Karpas-422 (cell line): Measurements from ENCODE around the gene IQCH. TPM values are rescaled to one million over a fixed set of nuclear protein-coding genes. Genes with fewer than 3 reads are reported as not detected.

Experiments
- DNase-seq: peaks from one replicate; pipeline ENCODE4 v3.0.0-alpha.2; 2015
- H2AFZ ChIP-seq: fragments of 200-600 bp; sonication (generic); 2 replicates; pipeline ENCODE4 v1.6.1; 2014; ENCODE audit warnings: antibody characterized with exemption, low read length, mixed read lengths
- H3K27ac ChIP-seq: fragments of 200-600 bp; sonication (generic); 2 replicates; pipeline ENCODE4 v1.5.1; 2014; ENCODE audit warnings: mild to moderate bottlenecking, low read length, moderate library complexity
- H3K27me3 ChIP-seq: fragments of 200-600 bp; sonication (generic); 2 replicates; pipeline ENCODE4 v1.6.1; 2014; ENCODE audit warnings: low read length, mixed read lengths
- H3K36me3 ChIP-seq: fragments of 200-600 bp; sonication (generic); 2 replicates; pipeline ENCODE4 v1.6.1; 2014; ENCODE audit warnings: low read length, mixed read lengths; ENCODE audit not compliant: insufficient read depth
- H3K4me1 ChIP-seq: fragments of 200-600 bp; sonication (generic); 2 replicates; pipeline ENCODE4 v1.6.1; 2014; ENCODE audit warnings: mild to moderate bottlenecking, low read length, mixed read lengths
- H3K4me2 ChIP-seq: fragments of 200-600 bp; sonication (generic); 2 replicates; pipeline ENCODE4 v1.6.1; 2014; ENCODE audit warnings: low read length, low read depth, mild to moderate bottlenecking; ENCODE audit not compliant: poor library complexity, severe bottlenecking
- H3K4me3 ChIP-seq: fragments of 200-600 bp; sonication (generic); 2 replicates; pipeline ENCODE4 v1.5.1; 2014; ENCODE audit warnings: mild to moderate bottlenecking, antibody characterized with exemption, low read length, mixed read lengths
- H3K79me2 ChIP-seq: fragments of 200-600 bp; sonication (generic); 2 replicates; pipeline ENCODE4 v1.6.1; 2014; ENCODE audit warnings: mild to moderate bottlenecking, low read length, mixed read lengths
- H3K9ac ChIP-seq: fragments of 200-600 bp; sonication (generic); 2 replicates; pipeline ENCODE4 v1.6.0; 2014; ENCODE audit warnings: low read length
- H3K9me2 ChIP-seq: fragments of 200-600 bp; sonication (generic), shearing (Covaris generic); replicated peaks from 2 replicates; pipeline ENCODE4 v1.6.0; 2014; ENCODE audit warnings: mild to moderate bottlenecking, low read length, moderate library complexity; ENCODE audit not compliant: insufficient read depth
- H3K9me3 ChIP-seq: fragments of 300-700, 200-600 bp; sonication (generic); 2 replicates; pipeline ENCODE4 v1.6.1; 2014; ENCODE audit warnings: low read length, mixed read lengths
- H4K20me1 ChIP-seq: fragments of 200-600 bp; sonication (generic); 2 replicates; pipeline ENCODE4 v1.6.1; 2014; ENCODE audit warnings: mild to moderate bottlenecking, antibody characterized with exemption, low read length, low read depth; ENCODE audit not compliant: insufficient read depth
- total RNA-seq: library from RNA; depleted of rRNA; stranded (reverse); fragments of >200 nt; shearing (Covaris generic); gene quantifications from 2 replicates; pipeline ENCODE4 v1.2.3, GENCODE V29; 2014; ENCODE audit warnings: low replicate concordance

IQCH gene
- total RNA-seq, 1 experiment from 2014 or later = 2.4 TPM

GRCh38 chr15:67218428-67218827 is 36.2 kb upstream of the IQCH start:
- Histone ChIP-seq H3K79me2 (no peaks in the 10 kb centered on the region), H3K4me2 (no peak overlapping the region), H3K9ac (no peak overlapping the region), H3K9me2 (no peaks in the 10 kb centered on the region), H2AFZ (no peak overlapping the region), H3K27me3 (no peaks in the 10 kb centered on the region), H3K4me1 (peaks cover 10% of the 10 kb centered on the region), H4K20me1 (0 out of 2 replicates have a peak, but pooled peaks cover 5% of the 10 kb centered on the region), H3K4me3 (no peak overlapping the region), H3K27ac (no peak overlapping the region), H3K9me3 (no peaks in the 10 kb centered on the region), H3K36me3 (no peaks in the 10 kb centered on the region)
- no peak for DNase-seq

GRCh38 chr15:67219288-67219687 is 35.3 kb upstream of the IQCH start:
- no peaks in the 10 kb centered on the region for H3K79me2 ChIP-seq
- no peaks in the 10 kb centered on the region for H3K9me3 ChIP-seq
- no peak for DNase-seq
- 0 out of 2 replicates have a peak, but pooled peaks cover 5% of the 10 kb centered on the region for H4K20me1 ChIP-seq
- H3K27ac ChIP-seq = no peak overlapping the region
- no peak overlapping the region for H3K9ac ChIP-seq
- H3K4me1 ChIP-seq = peaks cover 10% of the 10 kb centered on the region
- no peaks in the 10 kb centered on the region for H3K9me2 ChIP-seq
- no peak overlapping the region for H3K4me3 ChIP-seq
- H3K36me3 ChIP-seq = no peaks in the 10 kb centered on the region
- no peak overlapping the region for H2AFZ ChIP-seq
- no peak overlapping the region for H3K4me2 ChIP-seq
- H3K27me3 ChIP-seq = no peaks in the 10 kb centered on the region

- Histone ChIP-seq H3K79me2 (no peaks in the 10 kb centered on the region), H2AFZ (no peak overlapping the region), H4K20me1 (peaks cover 7% of the 10 kb centered on the region; the same call in 1 of the 2 replicates), H3K9me3 (no peaks in the 10 kb centered on the region), H3K4me3 (no peak overlapping the region), H3K36me3 (no peaks in the 10 kb centered on the region), H3K4me1 (peaks cover 12% of the 10 kb centered on the region), H3K27me3 (no peaks in the 10 kb centered on the region), H3K27ac (no peak overlapping the region), H3K9ac (no peak overlapping the region), H3K9me2 (no peaks in the 10 kb centered on the region), H3K4me2 (peak overlapping the region; percentile 16)
- DNase-seq = no peak
Measured at GRCh38 chr15:67224889-67225288, 29.7 kb upstream of the IQCH start.

- no peak overlapping the region for H3K27ac ChIP-seq
- DNase-seq = no peak
- H3K36me3 ChIP-seq = no peaks in the 10 kb centered on the region
- H3K9ac ChIP-seq = no peak overlapping the region
- no peaks in the 10 kb centered on the region for H3K9me3 ChIP-seq
- H3K4me3 ChIP-seq = no peak overlapping the region
- no peaks in the 10 kb centered on the region for H3K27me3 ChIP-seq
- H3K4me2 ChIP-seq = peak overlapping the region; percentile 16
- peaks cover 12% of the 10 kb centered on the region for H3K4me1 ChIP-seq
- peaks cover 7% of the 10 kb centered on the region; the same call in 1 of the 2 replicates for H4K20me1 ChIP-seq
- no peaks in the 10 kb centered on the region for H3K79me2 ChIP-seq
- H3K9me2 ChIP-seq = no peaks in the 10 kb centered on the region
- H2AFZ ChIP-seq = no peak overlapping the region
Measured at GRCh38 chr15:67225336-67225735, 29.2 kb upstream of the IQCH start.

GRCh38 chr15:67227431-67227830 is 27.2 kb upstream of the IQCH start:
- Histone ChIP-seq H3K36me3 (peaks cover 4% of the 10 kb centered on the region; the same call in 1 of the 2 replicates), H3K79me2 (no peaks in the 10 kb centered on the region), H3K27ac (no peak overlapping the region), H3K4me2 (no peak overlapping the region), H3K4me1 (peaks cover 12% of the 10 kb centered on the region), H3K27me3 (no peaks in the 10 kb centered on the region), H3K4me3 (no peak overlapping the region), H3K9me3 (no peaks in the 10 kb centered on the region), H4K20me1 (peaks cover 7% of the 10 kb centered on the region; the same call in 1 of the 2 replicates), H3K9me2 (no peaks in the 10 kb centered on the region), H2AFZ (no peak overlapping the region), H3K9ac (no peak overlapping the region)
- DNase-seq = no peak

GRCh38 chr15:67227846-67228245 is 26.7 kb upstream of the IQCH start:
- no peaks in the 10 kb centered on the region for H3K9me3 ChIP-seq
- no peaks in the 10 kb centered on the region for H3K79me2 ChIP-seq
- no peak overlapping the region for H3K27ac ChIP-seq
- no peaks in the 10 kb centered on the region for H3K9me2 ChIP-seq
- H3K4me3 ChIP-seq = no peak overlapping the region
- no peak for DNase-seq
- no peak overlapping the region for H3K4me2 ChIP-seq
- H3K9ac ChIP-seq = no peak overlapping the region
- H4K20me1 ChIP-seq = peaks cover 5% of the 10 kb centered on the region; the same call in 1 of the 2 replicates
- peaks cover 4% of the 10 kb centered on the region; the same call in 1 of the 2 replicates for H3K36me3 ChIP-seq
- no peak overlapping the region for H2AFZ ChIP-seq
- peaks cover 12% of the 10 kb centered on the region for H3K4me1 ChIP-seq
- H3K27me3 ChIP-seq = no peaks in the 10 kb centered on the region

- peaks cover 4% of the 10 kb centered on the region; the same call in 1 of the 2 replicates for H3K36me3 ChIP-seq
- no peak overlapping the region for H3K9ac ChIP-seq
- H2AFZ ChIP-seq = no peak overlapping the region
- no peak overlapping the region for H3K27ac ChIP-seq
- no peak overlapping the region for H3K4me2 ChIP-seq
- H3K27me3 ChIP-seq = no peaks in the 10 kb centered on the region
- H3K9me2 ChIP-seq = no peaks in the 10 kb centered on the region
- H3K79me2 ChIP-seq = no peaks in the 10 kb centered on the region
- H4K20me1 ChIP-seq = peaks cover 2% of the 10 kb centered on the region; the same call in 1 of the 2 replicates
- no peaks in the 10 kb centered on the region for H3K9me3 ChIP-seq
- DNase-seq = no peak
- H3K4me3 ChIP-seq = no peak overlapping the region
- peaks cover 12% of the 10 kb centered on the region for H3K4me1 ChIP-seq
Measured at GRCh38 chr15:67228286-67228685, 26.3 kb upstream of the IQCH start.

- Histone ChIP-seq H3K4me1 (peaks cover 3% of the 10 kb centered on the region), H3K79me2 (no peaks in the 10 kb centered on the region), H2AFZ (no peak overlapping the region), H3K4me3 (no peak overlapping the region), H3K36me3 (peaks cover 4% of the 10 kb centered on the region; the same call in 1 of the 2 replicates), H3K27ac (no peak overlapping the region), H3K9ac (no peak overlapping the region), H3K4me2 (no peak overlapping the region), H3K27me3 (no peaks in the 10 kb centered on the region), H3K9me2 (no peaks in the 10 kb centered on the region), H3K9me3 (no peaks in the 10 kb centered on the region), H4K20me1 (peaks cover 8% of the 10 kb centered on the region; the same call in 1 of the 2 replicates)
- no peak for DNase-seq
Measured at GRCh38 chr15:67230504-67230903, 24.1 kb upstream of the IQCH start.
